K562 (cell line): ENCODE data around the gene GALNS. TPM values are rescaled to one million over a fixed set of nuclear protein-coding genes. Genes with fewer than 3 reads are reported as not detected.

Experiments used
- ARNT ChIP-seq, 2 experiments: fragments of 450-650 bp; IDR thresholded peaks; 2 replicates each; pipeline ENCODE4 v1.6.1; 2016; ENCODE audit warnings: mild to moderate bottlenecking in 1 of 2
- BCLAF1 ChIP-seq, 2 experiments: fragments of 450-650 bp in 1 of 2; IDR thresholded peaks; 2 replicates each; pipeline ENCODE4 v1.6.1; 2011 to 2017; ENCODE audit warnings: low read depth in 2 of 2, antibody characterized with exemption in 1 of 2, borderline replicate concordance in 1 of 2, low read length in 1 of 2, mild to moderate bottlenecking in 1 of 2, mixed read lengths in 1 of 2; ENCODE audit not compliant: control insufficient read depth in 1 of 2
- MAFG ChIP-seq: fragments of 450-650 bp; conservative IDR thresholded peaks from 2 replicates; pipeline ENCODE4 v1.6.1; 2016; ENCODE audit warnings: missing genetic modification characterization, missing compliant biosample characterization
- NR1H2 ChIP-seq: sonication (generic); formaldehyde crosslinking; IDR thresholded peaks from 2 replicates; pipeline ENCODE4 v1.4.0; 2020; ENCODE audit warnings: mild to moderate bottlenecking, missing genetic modification reagents
- PRPF4 ChIP-seq: fragments of 200-400 bp; formaldehyde crosslinking; IDR thresholded peaks from one replicate; pipeline ENCODE4 v1.6.1; 2017; ENCODE audit warnings: low read length, low read depth, mild to moderate bottlenecking; ENCODE audit not compliant: insufficient read depth, poor library complexity, severe bottlenecking
- RBM39 ChIP-seq: fragments of 200-400 bp; formaldehyde crosslinking; optimal IDR thresholded peaks from 2 replicates; pipeline ENCODE3; 2018; ENCODE audit warnings: low read depth, low read length
- TOE1 ChIP-seq, 2 experiments: fragments of 450-650 bp in 1 of 2; sonication (generic) in 1 of 2; formaldehyde crosslinking in 1 of 2; IDR thresholded peaks; 2 replicates each; pipeline versions ENCODE4 v1.7.1 to v1.8.0; 2016 to 2022; ENCODE audit warnings: borderline replicate concordance in 2 of 2, mild to moderate bottlenecking in 2 of 2, antibody characterized with exemption in 1 of 2, inconsistent platforms in 1 of 2, low read depth in 1 of 2, missing genetic modification reagents in 1 of 2, moderate library complexity in 1 of 2
- YBX1 ChIP-seq: fragments of 450-650 bp; IDR thresholded peaks from 2 replicates; pipeline ENCODE4 v1.7.1; 2016; ENCODE audit warnings: mild to moderate bottlenecking
- ZNF124 ChIP-seq: sonication (generic); formaldehyde crosslinking; IDR thresholded peaks from 2 replicates; pipeline ENCODE4 v1.8.1; 2022; ENCODE audit warnings: missing genetic modification reagents
- ZNF407 ChIP-seq: fragments of 450-650 bp; IDR thresholded peaks from 2 replicates; pipeline ENCODE4 v1.6.1; 2016; ENCODE audit warnings: low read depth
- ZNF589 ChIP-seq: fragments of 200-800 bp; sonication (Bioruptor generic); IDR thresholded peaks from 2 replicates; pipeline ENCODE4 v1.6.1; 2016; ENCODE audit warnings: low read depth, missing genetic modification characterization, missing compliant biosample characterization
- ZNF639 ChIP-seq, 2 experiments: fragments of 200-800 bp in 1 of 2; sonication (Bioruptor generic) in 1 of 2; sonication (generic) in 1 of 2; formaldehyde crosslinking in 1 of 2; IDR thresholded peaks in 1 of 2; conservative IDR thresholded peaks in 1 of 2; 2 replicates each; pipeline versions ENCODE4 v1.5.0 to v1.6.1; 2016 to 2020; ENCODE audit warnings: missing compliant biosample characterization in 1 of 2, missing genetic modification characterization in 1 of 2, missing genetic modification reagents in 1 of 2
- polyA plus RNA-seq, 8 experiments: library from polyadenylated mRNA; depleted of rRNA in 4 of 8; stranded (reverse) in 5 of 8; unstranded in 3 of 8; fragments of >200 nt; fragmentation: Nextera tagmentation in 2 of 8; fragmentation: Illumina TruSeq in 1 of 8; extraction: Ambion mirVana in 2 of 8; extraction: Trizol in 1 of 8; gene quantifications; 2 replicates each; pipeline versions ENCODE4 v1.2.1 to v1.2.3, GENCODE V29; 2011 to 2014; ENCODE audit warnings: inconsistent platforms in 1 of 8, missing spikeins in 1 of 8
- total RNA-seq, 7 experiments: library from RNA; depleted of rRNA in 6 of 7; stranded (reverse); fragments of >200 nt in 6 of 7; fragmentation: Illumina TruSeq in 2 of 7; extraction: Trizol in 2 of 7; gene quantifications; 2 replicates each; pipeline versions ENCODE4 v1.2.1 to v1.2.3, GENCODE V29; 2011 to 2021; ENCODE audit warnings: low replicate concordance in 1 of 7

The GALNS gene
- total and polyA plus RNA-seq, 9 of the 15 experiments (the other 6 are each of a cell fraction or from before 2014, with no cell fraction given), result 0.38 to 13.2 (median 4.3) TPM

GRCh38 chr16:88799569-88800276, 57.0 kb downstream of the GALNS start (continued):
- no peak for TF ChIP-seq ZNF407
- peak; percentile 92; the same call in 1 of the 2 replicates for TF ChIP-seq ZNF589
- TF ChIP-seq TOE1 (IDR thresholded peaks at IDR 0.05; ENCODE audit: borderline replicate concordance), result no peak
- 0 out of 2 replicates have a peak, but pooled peaks have one; percentile 49 for TF ChIP-seq TOE1 (CRISPR knock-in tag; IDR thresholded peaks at IDR 0.05; ENCODE audit: borderline replicate concordance, low read depth)
- no peak for TF ChIP-seq PRPF4
- TF ChIP-seq BCLAF1 (IDR thresholded peaks at IDR 0.05; ENCODE audit: borderline replicate concordance in 1 of 2, control insufficient read depth in 1 of 2, low read depth in 2 of 2, low read length in 1 of 2), result 0 out of 4 replicates have a peak, but pooled peaks of 1 of the 2 experiments have one; percentile 38
- TF ChIP-seq ARNT (IDR thresholded peaks at IDR 0.05), result peak; percentile 26 to 41; a peak in 1 of 4 replicates
- no peak for TF ChIP-seq MAFG
- no peak for TF ChIP-seq ZNF124 (CRISPR knock-in tag)
- no peak for TF ChIP-seq RBM39
- TF ChIP-seq ZNF639 (CRISPR knock-in tag; conservative IDR thresholded peaks at IDR 0.05 in 1 of 2, IDR thresholded peaks at IDR 0.05 in 1 of 2), result peak in 1 of 2 experiments; percentile 71; a peak in 2 of 4 replicates
- TF ChIP-seq YBX1, result no peak
- TF ChIP-seq NR1H2 (CRISPR knock-in tag), result no peak
